GM13977 (cell line): ENCODE measurements around the gene MEOX2.

Experiments used
- DNase-seq: peaks from one replicate; pipeline ENCODE4 v3.0.0; 2012; ENCODE audit warnings: low spot score
- CTCF ChIP-seq: IDR thresholded peaks from 2 replicates; pipeline ENCODE4 v1.5.1; 2012; ENCODE audit warnings: mild to moderate bottlenecking, control low read depth; ENCODE audit not compliant: insufficient read depth; ENCODE audit errors: extremely low read depth, missing control alignments
- in situ Hi-C: fragments of 300-500 bp; cut with MboI; formaldehyde crosslinking; loops from one replicate; pipeline ENCODE4 v1.12.0; 2022; ENCODE audit warnings: low sequenced_read_pairs, low pct_unique_long_range_greater_than_20kb, mixed read lengths, inconsistent platforms; ENCODE audit not compliant: unreplicated experiment

Gene MEOX2

GRCh38 chr7:15715435-15715834 lies 29.0 kb upstream of the MEOX2 start:
- in situ Hi-C loops: loop anchor here (25.0 kb wide), 1 partner anchor 403 kb away; no protein-coding TSS in a partner anchor
- DNase-seq: no peak
- TF ChIP-seq CTCF: no peak

GRCh38 chr7:15709978-15710377 lies 23.5 kb upstream of the MEOX2 start:
- in situ Hi-C loops: loop anchor here (25.0 kb wide), 1 partner anchor 398 kb away; no protein-coding TSS in a partner anchor

GRCh38 chr7:15707570-15707969 lies 21.1 kb upstream of the MEOX2 start:
- no peak for DNase-seq
- in situ Hi-C loops: loop anchor here (25.0 kb wide), 1 partner anchor 395 kb away; no protein-coding TSS in a partner anchor
- TF ChIP-seq CTCF: no peak

More at GRCh38 chr7:15709978-15710377, 23.5 kb upstream of the MEOX2 start:
- no peak for DNase-seq
- TF ChIP-seq CTCF: no peak

GRCh38 chr7:15703732-15704131 lies 17.2 kb upstream of the MEOX2 start:
- DNase-seq: no peak
- in situ Hi-C loops: loop anchor here (25.0 kb wide), 1 partner anchor 391 kb away; no protein-coding TSS in a partner anchor
- TF ChIP-seq CTCF: no peak

- in situ Hi-C loops: no loop called here
- no peak for DNase-seq
Observed at GRCh38 chr7:15692501-15693020, 6.1 kb upstream of the MEOX2 start.

GRCh38 chr7:15688911-15689310 lies 2.4 kb upstream of the MEOX2 start:
- no peak for DNase-seq
- in situ Hi-C loops: no loop called here
- no peak for TF ChIP-seq CTCF

More at GRCh38 chr7:15692501-15693020, 6.1 kb upstream of the MEOX2 start:
- no peak for TF ChIP-seq CTCF
